H9 (cell line): ENCODE results near the gene IGFBP7. TPM values are rescaled to one million over a fixed set of nuclear protein-coding genes. Genes with fewer than 3 reads are reported as not detected.

Experiments used
- DNase-seq: peaks from one replicate; pipeline ENCODE4 v3.0.0-alpha.2; 2017
- H2AFZ ChIP-seq: one replicate; pipeline ENCODE4 v1.6.1; 2013; ENCODE audit warnings: mild to moderate bottlenecking, low read length, control low read depth, moderate library complexity
- H2AK5ac ChIP-seq: 2 replicates; pipeline ENCODE4 v1.6.1; 2013; ENCODE audit warnings: low read length, control low read depth, mixed read lengths; ENCODE audit not compliant: insufficient read length
- H2BK120ac ChIP-seq: one replicate; pipeline ENCODE4 v1.6.1; 2013; ENCODE audit warnings: low read depth, mild to moderate bottlenecking, low read length, control low read depth, inconsistent platforms; ENCODE audit not compliant: poor library complexity, severe bottlenecking
- H2BK12ac ChIP-seq: 2 replicates; pipeline ENCODE4 v1.6.1; 2013; ENCODE audit warnings: low read length, control low read depth, mixed read lengths, low read depth; ENCODE audit not compliant: insufficient read length
- H2BK15ac ChIP-seq: 2 replicates; pipeline ENCODE4 v1.6.1; 2013; ENCODE audit warnings: low read depth, low read length, control low read depth
- H2BK20ac ChIP-seq: one replicate; pipeline ENCODE4 v1.6.1; 2013; ENCODE audit warnings: low read depth, mild to moderate bottlenecking, low read length, control low read depth, inconsistent platforms; ENCODE audit not compliant: poor library complexity, severe bottlenecking
- H2BK5ac ChIP-seq: 2 replicates; pipeline ENCODE4 v1.6.1; 2013; ENCODE audit warnings: low read length, control low read depth, mixed read lengths; ENCODE audit not compliant: insufficient read length
- H3K14ac ChIP-seq: 2 replicates; pipeline ENCODE4 v1.6.1; 2013; ENCODE audit warnings: low read length, control low read depth; ENCODE audit not compliant: insufficient read depth
- H3K18ac ChIP-seq: 2 replicates; pipeline ENCODE4 v1.6.1; 2013; ENCODE audit warnings: low read depth, mild to moderate bottlenecking, mixed read lengths, low read length, control low read depth; ENCODE audit not compliant: insufficient read length
- H3K23ac ChIP-seq: 2 replicates; pipeline ENCODE4 v1.6.1; 2013; ENCODE audit warnings: low read length, control low read depth, mixed read lengths, low read depth; ENCODE audit not compliant: insufficient read length
- H3K23me2 ChIP-seq: 2 replicates; pipeline ENCODE4 v1.6.1; 2013; ENCODE audit warnings: low read depth, mild to moderate bottlenecking, mixed read lengths, low read length, control low read depth; ENCODE audit not compliant: insufficient read length, poor library complexity, severe bottlenecking
- H3K27ac ChIP-seq: 2 replicates; pipeline ENCODE4 v1.5.1; 2013; ENCODE audit warnings: low read length, control low read depth, mixed read lengths, low read depth; ENCODE audit not compliant: insufficient read length
- H3K27me3 ChIP-seq: 2 replicates; pipeline ENCODE4 v1.6.1; 2013; ENCODE audit warnings: low read length, control low read depth, inconsistent platforms; ENCODE audit not compliant: insufficient read depth
- H3K4ac ChIP-seq: 2 replicates; pipeline ENCODE4 v1.6.1; 2013; ENCODE audit warnings: low read depth, mild to moderate bottlenecking, control low read depth, inconsistent platforms, low read length, moderate library complexity
- H3K4me1 ChIP-seq: 2 replicates; pipeline ENCODE4 v1.6.1; 2013; ENCODE audit warnings: low read length, control low read depth, inconsistent platforms; ENCODE audit not compliant: insufficient read depth
- H3K4me2 ChIP-seq: 2 replicates; pipeline ENCODE4 v1.6.1; 2013; ENCODE audit warnings: low read length, control low read depth, mixed read lengths; ENCODE audit not compliant: insufficient read length, insufficient read depth
- H3K56ac ChIP-seq: 2 replicates; pipeline ENCODE4 v1.6.1; 2013; ENCODE audit warnings: low read depth, mild to moderate bottlenecking, mixed read lengths, low read length, control low read depth; ENCODE audit not compliant: insufficient read length
- H3K79me1 ChIP-seq: 2 replicates; pipeline ENCODE4 v1.6.1; 2013; ENCODE audit warnings: low read depth, mild to moderate bottlenecking, moderate library complexity, low read length, control low read depth, inconsistent platforms; ENCODE audit not compliant: insufficient read depth, poor library complexity, severe bottlenecking
- H3K79me2 ChIP-seq: 2 replicates; pipeline ENCODE4 v1.6.1; 2013; ENCODE audit warnings: low read length, control low read depth, inconsistent platforms; ENCODE audit not compliant: insufficient read depth
- H3K9ac ChIP-seq: 2 replicates; pipeline ENCODE4 v1.6.1; 2013; ENCODE audit warnings: low read length, control low read depth, mixed read lengths; ENCODE audit not compliant: insufficient read length; ENCODE audit errors: extremely low read depth
- H3K9me3 ChIP-seq: one replicate; pipeline ENCODE4 v1.6.1; 2013; ENCODE audit warnings: low read depth, low read length, inconsistent platforms; ENCODE audit not compliant: control insufficient read depth
- H3T11ph ChIP-seq: one replicate; pipeline ENCODE4 v1.6.1; 2013; ENCODE audit warnings: mild to moderate bottlenecking, low read length, control low read depth, inconsistent platforms
- H4K20me1 ChIP-seq: one replicate; pipeline ENCODE4 v1.6.1; 2013; ENCODE audit not compliant: control insufficient read depth, insufficient read length, insufficient read depth
- H4K5ac ChIP-seq: 2 replicates; pipeline ENCODE4 v1.6.1; 2013; ENCODE audit warnings: low read depth, mild to moderate bottlenecking, mixed read lengths, low read length, control low read depth; ENCODE audit not compliant: insufficient read length
- H4K8ac ChIP-seq: replicated peaks from 2 replicates; pipeline ENCODE4 v1.6.1; 2013; ENCODE audit warnings: low read length, control low read depth, mixed read lengths, low read depth; ENCODE audit not compliant: insufficient read length
- H4K91ac ChIP-seq: 2 replicates; pipeline ENCODE4 v1.6.1; 2013; ENCODE audit warnings: low read depth, mild to moderate bottlenecking, moderate library complexity, mixed read lengths, low read length, control low read depth; ENCODE audit not compliant: insufficient read length
- H3K27ac Mint-ChIP-seq, 3 experiments: 2 replicates in 2 of 3; 3 replicates in 1 of 3; pipeline ENCODE4 v1.8.0; 2020 to 2021; ENCODE audit warnings: mixed read lengths in 3 of 3, mild to moderate bottlenecking in 1 of 3, moderate library complexity in 1 of 3
- H3K27me3 Mint-ChIP-seq: 2 replicates; pipeline ENCODE4 v1.8.0; 2021; ENCODE audit warnings: low read depth, mild to moderate bottlenecking, moderate library complexity, mixed read lengths
- H3K36me3 Mint-ChIP-seq, 3 experiments: 2 replicates in 2 of 3; 3 replicates in 1 of 3; pipeline ENCODE4 v1.8.0; 2020 to 2021; ENCODE audit warnings: low read depth in 3 of 3, mixed read lengths in 3 of 3; ENCODE audit not compliant: insufficient read depth in 1 of 3
- H3K4me1 Mint-ChIP-seq, 2 experiments: 2 replicates each; pipeline ENCODE4 v1.8.0; 2020; ENCODE audit warnings: mixed read lengths in 2 of 2
- H3K4me3 Mint-ChIP-seq, 2 experiments: 2 replicates in 1 of 2; 3 replicates in 1 of 2; pipeline ENCODE4 v1.8.0; 2020 to 2021; ENCODE audit warnings: mild to moderate bottlenecking in 2 of 2, mixed read lengths in 2 of 2, moderate library complexity in 1 of 2
- H3K9me3 Mint-ChIP-seq, 2 experiments: 2 replicates in 1 of 2; 3 replicates in 1 of 2; pipeline ENCODE4 v1.8.0; 2020; ENCODE audit warnings: mild to moderate bottlenecking in 2 of 2, mixed read lengths in 2 of 2, moderate library complexity in 1 of 2
- CTCF ChIP-seq: fragments of 200-600 bp; sonication (generic); conservative IDR thresholded peaks from 3 replicates; pipeline ENCODE4 v1.8.0; 2021; ENCODE audit warnings: antibody characterized with exemption, mild to moderate bottlenecking
- WGBS: extraction: QIAGEN DNeasy Blood & Tissue Kit; methylation state at CpG from one replicate; pipeline ENCODE4 v1.1.7; 2013; ENCODE audit warnings: missing lambda C conversion rate, low lambda C conversion rate, mixed read lengths; ENCODE audit not compliant: insufficient read length; ENCODE audit errors: extremely low coverage; 5-methylcytosine and 5-hydroxymethylcytosine counted together
- total RNA-seq: library from RNA; stranded (reverse); gene quantifications from 2 replicates; pipeline ENCODE4 v1.2.1, GENCODE V29; 2021

IGFBP7 gene
- total RNA-seq, 1 experiment from 2014 or later, result 0.37 TPM

- Histone ChIP-seq H2BK15ac (no peak overlapping the region), H2BK12ac (no peak overlapping the region), H3K27ac (no peak overlapping the region), H3K79me1 (no peaks in the 10 kb centered on the region), H3K4me1 (no peaks in the 10 kb centered on the region), H4K91ac (no peak overlapping the region), H2BK120ac (no peak overlapping the region), H3K56ac (no peak overlapping the region), H3K4me2 (no peak overlapping the region), H3K79me2 (no peaks in the 10 kb centered on the region), H3K9me3 (no peaks in the 10 kb centered on the region), H4K20me1 (no peaks in the 10 kb centered on the region), H3K9ac (no peak overlapping the region), H4K5ac (no peak overlapping the region), H2AK5ac (no peak overlapping the region), H2AFZ (no peak overlapping the region), H3K4ac (no peak overlapping the region), H2BK20ac (no peak overlapping the region), H3K14ac (no peak overlapping the region), H4K8ac (no peak overlapping the region), H3K27me3 (no peaks in the 10 kb centered on the region), H3K23me2 (no peaks in the 10 kb centered on the region), H3K23ac (no peak overlapping the region), H3K18ac (no peak overlapping the region), H3T11ph (no peak overlapping the region), H2BK5ac (no peak overlapping the region)
- Mint-ChIP-seq H3K4me3 (no peak overlapping the region), H3K4me1 (peaks cover 14 to 19% of the 10 kb centered on the region in 2 experiments), H3K27ac (no peak overlapping the region), H3K36me3 (no peaks in the 10 kb centered on the region), H3K9me3 (no peaks in the 10 kb centered on the region), H3K27me3 (peaks cover 19% of the 10 kb centered on the region)
- WGBS, result no CpG with 5 or more reads among the region's 4 CpGs
- no peak for TF ChIP-seq CTCF
- no peak for DNase-seq
Measured at GRCh38 chr4:57102050-57102624, 8.0 kb downstream of the IGFBP7 start.
